Glutamatergic neuron (in vitro differentiated cells): ENCODE data around the gene IFITM1. TPM values are rescaled to one million over a fixed set of nuclear protein-coding genes. Genes with fewer than 3 reads are reported as not detected.

Experiments used
- DNase-seq: peaks from one replicate; pipeline ENCODE4 v3.0.0; 2022
- H3K27ac Mint-ChIP-seq: one replicate; pipeline ENCODE4 v1.8.0; 2020; ENCODE audit warnings: mild to moderate bottlenecking, mixed read lengths, inconsistent platforms; ENCODE audit not compliant: unreplicated experiment
- H3K27me3 Mint-ChIP-seq: one replicate; pipeline ENCODE4 v1.8.0; 2020; ENCODE audit warnings: mild to moderate bottlenecking, moderate library complexity, mixed read lengths, inconsistent platforms; ENCODE audit not compliant: unreplicated experiment
- H3K36me3 Mint-ChIP-seq: one replicate; pipeline ENCODE4 v1.8.0; 2020; ENCODE audit warnings: mild to moderate bottlenecking, mixed read lengths, inconsistent platforms; ENCODE audit not compliant: unreplicated experiment
- H3K4me1 Mint-ChIP-seq: one replicate; pipeline ENCODE4 v1.8.0; 2020; ENCODE audit warnings: mild to moderate bottlenecking, low read depth, mixed read lengths, inconsistent platforms; ENCODE audit not compliant: unreplicated experiment
- H3K4me3 Mint-ChIP-seq: one replicate; pipeline ENCODE4 v1.8.0; 2020; ENCODE audit warnings: mild to moderate bottlenecking, mixed read lengths, inconsistent platforms; ENCODE audit not compliant: unreplicated experiment
- H3K9me3 Mint-ChIP-seq: one replicate; pipeline ENCODE4 v1.8.0; 2020; ENCODE audit warnings: mild to moderate bottlenecking, moderate library complexity, mixed read lengths, inconsistent platforms; ENCODE audit not compliant: unreplicated experiment
- CTCF ChIP-seq: fragments of 200-600 bp; sonication (generic); IDR thresholded peaks from one replicate; pipeline ENCODE4 v1.5.0; 2021; ENCODE audit not compliant: partially characterized antibody, unreplicated experiment
- total RNA-seq: library from RNA; stranded (reverse); fragmentation: NEBNext Ultra II Directional; extraction: Animal tissue kit (Norgen Biotek cat#: 25700); gene quantifications from one replicate; pipeline ENCODE4 v1.2.1, GENCODE V29; 2021; ENCODE audit not compliant: unreplicated experiment

IFITM1 gene
- total RNA-seq, 1 donor from 2014 or later = 2.6 TPM

DNA sequence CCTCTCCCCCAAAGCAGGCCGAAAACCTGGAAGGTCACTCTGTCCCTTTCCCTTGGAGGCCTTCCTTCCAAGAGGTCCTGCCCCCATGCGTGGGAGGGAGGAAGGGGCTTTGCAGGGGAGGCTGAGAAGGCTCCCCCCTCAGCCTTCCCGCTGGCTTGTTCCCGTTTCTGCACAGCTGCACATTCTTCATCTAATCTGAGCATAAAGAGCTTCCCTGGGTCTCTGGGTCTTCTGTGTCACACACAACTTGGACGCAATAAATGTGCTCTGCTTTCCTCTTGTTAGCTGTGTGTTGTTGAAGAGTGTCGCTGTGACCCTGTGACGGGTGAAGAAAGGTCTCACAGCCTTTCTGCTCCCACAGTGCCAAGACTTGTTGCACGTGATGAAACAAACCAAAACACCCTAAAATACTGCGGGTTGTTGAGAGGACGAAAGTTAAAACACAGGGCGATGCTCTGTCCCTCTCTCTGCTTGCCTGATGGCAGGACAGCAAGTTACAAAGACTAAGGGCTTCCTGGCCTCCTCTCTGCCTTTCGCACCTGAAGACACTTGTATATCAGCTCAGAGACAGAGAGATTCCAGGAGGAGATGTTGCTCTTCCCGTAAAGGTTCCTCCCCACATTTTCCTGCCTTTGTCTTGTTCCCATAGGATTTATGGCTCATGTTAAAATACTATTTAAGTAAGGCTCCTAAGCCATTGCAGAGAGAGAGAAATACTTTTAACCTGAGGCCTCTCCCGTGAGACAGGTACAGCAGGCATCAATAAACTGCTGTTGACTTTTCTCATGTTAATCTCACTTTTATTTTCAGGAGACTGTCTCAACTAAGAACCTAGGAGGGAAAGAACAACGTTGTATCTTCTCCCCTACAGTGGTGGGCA lies 22.2 kb downstream of the IFITM1 start:
- no peaks in the 10 kb centered on the region for H3K36me3 Mint-ChIP-seq
- H3K4me1 Mint-ChIP-seq = peaks cover 7% of the 10 kb centered on the region
- H3K9me3 Mint-ChIP-seq = peaks cover 3% of the 10 kb centered on the region
- no peak overlapping the region for H3K4me3 Mint-ChIP-seq
- no peak overlapping the region for H3K27ac Mint-ChIP-seq
- TF ChIP-seq CTCF = no peak
- DNase-seq = no peak
- peaks cover 2% of the 10 kb centered on the region for H3K27me3 Mint-ChIP-seq

GRCh38 chr11:336659-337198 lies 22.9 kb downstream of the IFITM1 start:
- no peak for TF ChIP-seq CTCF
- no peak overlapping the region for H3K4me3 Mint-ChIP-seq

DNA sequence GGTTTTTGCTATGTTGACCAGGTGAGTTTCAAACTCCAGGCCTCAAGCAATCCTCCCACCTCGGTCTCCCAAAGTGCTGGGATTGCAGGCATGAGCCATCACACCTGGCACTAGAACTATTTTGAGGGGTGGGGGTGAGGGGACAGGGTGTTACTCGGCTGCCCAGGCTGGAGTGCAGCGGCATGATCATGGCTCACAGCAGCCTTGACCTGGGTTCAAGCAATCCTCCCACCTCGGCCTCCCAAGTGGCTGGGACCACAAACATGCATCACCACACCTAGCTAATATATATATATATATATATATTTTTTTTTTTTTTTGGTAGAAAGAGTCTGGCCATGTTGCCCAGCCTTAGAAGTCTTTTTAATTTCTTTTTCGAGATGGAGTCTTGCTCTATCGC lies 23.9 kb downstream of the IFITM1 start:
- DNase-seq = no peak
- H3K4me1 Mint-ChIP-seq = peaks cover 7% of the 10 kb centered on the region
- H3K4me3 Mint-ChIP-seq = no peak overlapping the region
- peaks cover 3% of the 10 kb centered on the region for H3K27me3 Mint-ChIP-seq
- no peak overlapping the region for H3K27ac Mint-ChIP-seq
- peaks cover 1% of the 10 kb centered on the region for H3K9me3 Mint-ChIP-seq
- no peak for TF ChIP-seq CTCF
- H3K36me3 Mint-ChIP-seq = no peaks in the 10 kb centered on the region

More at GRCh38 chr11:336659-337198, 22.9 kb downstream of the IFITM1 start:
- DNase-seq = no peak
- H3K9me3 Mint-ChIP-seq = peaks cover 3% of the 10 kb centered on the region
- peaks cover 7% of the 10 kb centered on the region for H3K4me1 Mint-ChIP-seq
- H3K36me3 Mint-ChIP-seq = no peaks in the 10 kb centered on the region
- peaks cover 3% of the 10 kb centered on the region for H3K27me3 Mint-ChIP-seq
- H3K27ac Mint-ChIP-seq = no peak overlapping the region

GRCh38 chr11:339963-340362 lies 26.1 kb downstream of the IFITM1 start:
- H3K27me3 Mint-ChIP-seq = peaks cover 1% of the 10 kb centered on the region
- H3K9me3 Mint-ChIP-seq = no peaks in the 10 kb centered on the region
- H3K27ac Mint-ChIP-seq = no peak overlapping the region
- H3K36me3 Mint-ChIP-seq = no peaks in the 10 kb centered on the region
- peaks cover 2% of the 10 kb centered on the region for H3K4me1 Mint-ChIP-seq
- DNase-seq = no peak
- no peak overlapping the region for H3K4me3 Mint-ChIP-seq
- TF ChIP-seq CTCF = no peak
